ENCODE data around the gene DLGAP1.
"Not testable (repeated sequence)": the region's sequence is repeated elsewhere in the genome, so short reads cannot be mapped to it uniquely, and the experiment has no call there.

The DLGAP1 gene

DNA sequence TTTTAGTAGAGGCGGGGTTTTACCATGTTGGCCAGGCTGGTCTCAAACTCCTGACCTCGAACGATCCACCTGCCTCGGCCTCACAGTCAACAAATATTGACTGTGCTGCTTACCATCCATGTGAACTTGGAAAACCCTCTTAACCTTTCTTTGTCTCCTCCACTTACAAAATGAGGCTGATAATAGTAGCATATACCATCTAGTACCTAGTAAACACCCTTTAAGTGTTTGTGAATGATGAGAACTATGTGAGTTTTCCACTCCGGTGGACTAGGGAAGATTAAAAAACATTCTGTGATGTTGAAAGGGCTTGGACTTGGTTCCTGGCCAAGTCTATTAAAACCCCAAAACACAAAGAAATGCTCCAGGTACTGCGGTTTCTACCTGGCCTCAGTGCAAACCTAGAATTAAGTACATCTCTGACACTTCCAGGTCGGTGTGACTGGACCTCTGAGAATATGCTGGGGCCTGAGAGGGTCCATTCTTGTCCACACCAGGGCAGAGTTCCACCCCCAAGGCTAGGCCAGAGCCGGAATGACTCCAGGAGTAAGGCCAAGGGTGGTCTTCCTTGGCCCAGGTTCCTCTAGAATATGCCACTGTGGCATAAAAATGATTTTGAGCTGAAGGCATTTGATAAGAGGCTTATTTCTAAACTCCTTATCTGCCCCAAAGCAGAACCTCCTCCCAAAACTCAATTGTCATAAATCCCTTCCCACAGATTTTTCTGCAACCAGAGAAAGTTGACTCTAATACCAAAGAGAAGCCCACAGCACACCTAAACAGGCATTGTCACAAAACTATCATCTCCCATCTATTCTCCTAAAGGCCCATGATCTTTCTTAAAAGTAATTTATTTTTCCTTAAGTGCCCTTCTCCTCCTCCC is 787.6 kb downstream of the DLGAP1 start:
- DNase-seq: peak; percentile 73

GRCh38 chr18:3666526-3667254 is 788.4 kb downstream of the DLGAP1 start:
- DNase-seq: no peak

DNA sequence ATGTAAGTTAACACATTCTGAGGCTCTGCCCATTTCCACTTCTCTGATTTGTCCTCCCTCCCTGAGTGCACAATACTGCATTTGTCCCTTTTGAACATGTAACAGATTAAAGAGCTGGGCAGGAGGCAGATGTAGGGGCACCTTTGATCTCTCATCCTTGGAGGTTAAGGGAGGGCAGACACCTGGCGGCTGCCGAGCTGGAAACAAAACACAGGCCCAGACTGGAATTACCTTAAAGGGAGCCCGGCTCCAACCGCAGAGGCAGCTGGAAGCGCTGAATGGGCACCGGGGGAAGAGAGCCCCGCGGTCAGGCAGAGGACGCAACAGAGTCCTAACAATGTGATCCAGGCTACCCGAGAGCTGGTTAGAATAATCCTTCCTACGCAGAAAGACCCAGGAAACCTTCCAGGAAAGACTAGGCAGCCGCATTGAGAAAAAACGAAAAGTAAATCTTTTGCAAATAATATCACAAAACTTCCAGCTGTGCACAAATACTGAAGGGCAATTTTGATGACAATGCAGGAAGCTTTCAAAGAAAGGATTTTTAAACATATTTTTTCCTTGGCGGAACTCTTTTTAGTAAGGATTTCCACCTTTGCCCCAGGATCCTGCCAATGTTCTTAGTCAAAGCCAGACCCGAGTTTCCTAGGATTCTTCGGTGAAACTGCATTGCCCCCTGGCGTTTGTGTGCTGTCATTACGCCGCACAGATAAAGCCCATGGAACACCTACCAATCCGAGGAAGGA is 789.2 kb downstream of the DLGAP1 start:
- peak; percentile 62 for DNase-seq

DNA sequence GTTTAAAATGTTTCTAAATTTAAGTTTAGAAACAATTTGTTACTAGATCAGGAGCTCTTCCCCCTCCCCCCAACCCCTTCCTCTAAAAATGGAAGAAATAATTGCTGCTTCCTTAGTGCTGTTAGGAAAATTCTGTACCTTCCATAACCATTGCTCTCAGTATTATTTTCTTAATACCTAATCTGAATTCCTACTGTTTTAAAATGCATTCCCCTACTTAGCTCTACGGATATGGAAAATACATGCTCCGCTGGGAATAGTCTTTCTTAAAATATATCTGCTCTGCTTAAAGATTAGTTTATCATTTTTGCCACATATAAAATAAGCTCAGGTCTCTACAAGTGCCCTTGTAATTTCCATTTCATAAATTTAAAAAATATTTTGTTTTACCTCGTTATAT is 789.9 kb downstream of the DLGAP1 start:
- no peak for DNase-seq

- DNase-seq: no peak
These were observed 790.4 kb downstream of the DLGAP1 start for GRCh38 chr18:3664563-3665178.

- no peak for DNase-seq
These were observed 791.1 kb downstream of the DLGAP1 start for GRCh38 chr18:3663870-3664512.

GRCh38 chr18:3661989-3662388 is 793.1 kb downstream of the DLGAP1 start:
- no peak for DNase-seq

- no peak for DNase-seq
These were observed 794.2 kb downstream of the DLGAP1 start for GRCh38 chr18:3660739-3661515.

GRCh38 chr18:3658529-3658928 is 796.6 kb downstream of the DLGAP1 start:
- no peak for DNase-seq

DNA sequence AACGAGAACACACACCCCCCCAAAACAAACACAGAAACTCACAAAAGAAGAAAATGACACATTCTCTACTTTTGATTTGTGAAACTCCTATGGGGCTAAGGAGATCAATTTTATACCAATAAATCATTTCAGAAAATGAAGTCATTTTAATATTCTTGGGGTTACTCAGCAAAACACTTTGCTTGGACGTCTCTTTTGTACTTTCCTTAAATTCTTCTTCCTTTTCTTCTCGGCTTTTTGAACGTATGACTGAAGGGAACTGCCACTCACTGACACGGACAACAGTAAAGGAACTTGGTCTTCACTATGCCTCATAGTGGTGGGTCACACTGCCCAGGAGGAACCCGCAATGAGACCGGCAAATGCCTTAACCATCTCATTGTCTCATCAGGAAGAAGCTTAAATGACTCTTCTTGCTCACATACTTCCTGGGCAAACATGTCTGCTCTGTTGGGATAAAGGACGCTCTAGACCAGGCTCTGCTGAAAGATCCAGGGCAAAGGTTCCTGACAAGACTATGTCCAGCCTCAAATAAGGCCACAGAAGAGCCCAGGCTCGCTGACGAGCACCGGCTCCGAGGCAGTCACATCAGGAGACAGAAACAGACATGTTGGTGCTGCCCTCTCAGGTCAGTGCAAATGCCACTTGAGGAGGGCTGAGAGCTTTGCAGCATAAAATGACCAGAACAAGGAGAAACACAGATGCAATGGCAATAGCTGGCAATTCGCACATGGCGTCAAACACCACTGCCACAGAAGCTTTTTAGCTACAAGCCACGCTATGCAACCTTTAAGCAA is 799.7 kb downstream of the DLGAP1 start:
- no peak for DNase-seq

DNA sequence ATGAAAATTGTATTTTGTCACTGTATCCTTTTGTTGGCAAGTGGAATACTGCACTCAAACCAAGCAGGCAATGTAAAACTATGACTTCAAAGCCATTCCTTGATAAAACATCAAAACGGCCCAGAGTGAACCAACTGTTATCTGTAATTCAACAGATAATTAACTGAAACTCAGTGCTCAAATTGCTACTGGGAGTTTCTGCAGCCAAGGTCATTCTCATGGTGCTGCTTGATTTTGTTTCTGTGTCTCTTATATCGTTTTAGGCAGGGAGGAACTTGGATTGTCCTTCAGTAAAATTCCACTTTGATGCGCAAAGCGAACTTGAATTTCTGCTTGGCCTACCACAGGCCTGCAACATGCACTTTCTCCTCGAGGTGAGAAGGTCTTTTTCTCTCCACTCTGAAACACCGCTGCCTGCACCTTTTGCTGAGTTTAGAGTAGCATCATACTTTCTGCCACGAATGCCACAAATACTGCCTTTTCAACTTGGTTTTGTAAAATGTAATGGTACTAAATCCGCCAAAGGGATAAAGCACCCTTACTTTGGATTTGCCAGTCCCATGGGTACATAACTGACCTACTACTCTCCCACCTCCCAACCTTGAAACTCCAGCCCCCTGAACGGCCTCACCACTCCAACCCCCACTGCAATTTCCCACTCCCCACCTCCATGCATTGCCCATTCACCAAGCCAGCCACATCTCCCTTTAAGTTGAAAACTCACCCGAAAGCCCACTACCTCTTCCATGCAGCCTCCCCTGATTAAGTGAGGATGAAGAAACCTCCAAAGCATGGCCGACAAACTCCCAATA is 800.5 kb downstream of the DLGAP1 start:
- no peak for DNase-seq

- DNase-seq: no peak
These were observed 801.2 kb downstream of the DLGAP1 start for GRCh38 chr18:3653851-3654441.

- DNase-seq: no peak
These were observed 801.8 kb downstream of the DLGAP1 start for GRCh38 chr18:3653263-3653850.

- DNase-seq: no peak
These were observed 802.5 kb downstream of the DLGAP1 start for GRCh38 chr18:3652380-3653262.

GRCh38 chr18:3651266-3651665 is 803.8 kb downstream of the DLGAP1 start:
- no peak for DNase-seq

DNA sequence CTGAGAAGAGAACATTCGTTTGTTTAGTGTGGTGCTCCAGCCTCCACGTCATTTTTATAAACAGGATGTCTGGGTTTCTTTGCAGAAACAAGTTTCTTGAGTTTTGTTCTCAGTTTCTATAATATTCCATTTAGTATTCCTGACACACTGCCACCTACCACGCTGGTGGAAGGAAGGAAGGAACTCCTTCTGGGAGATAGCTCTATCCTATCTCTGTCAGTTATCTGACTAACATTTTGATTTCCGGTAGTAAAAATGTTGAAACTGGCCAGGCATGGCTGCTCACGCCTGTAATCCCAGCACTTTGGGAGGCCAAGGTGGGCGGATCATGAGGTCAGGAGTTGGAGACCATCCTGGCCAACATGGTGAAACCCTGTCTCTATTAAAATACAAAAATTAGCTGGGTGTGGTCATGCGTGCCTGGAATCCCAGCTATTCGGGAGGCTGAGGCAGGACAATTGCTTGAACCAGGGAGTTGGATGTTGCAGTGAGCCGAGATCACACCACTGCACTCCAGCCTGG is 804.5 kb downstream of the DLGAP1 start:
- DNase-seq: not testable (repeated sequence)

DNA sequence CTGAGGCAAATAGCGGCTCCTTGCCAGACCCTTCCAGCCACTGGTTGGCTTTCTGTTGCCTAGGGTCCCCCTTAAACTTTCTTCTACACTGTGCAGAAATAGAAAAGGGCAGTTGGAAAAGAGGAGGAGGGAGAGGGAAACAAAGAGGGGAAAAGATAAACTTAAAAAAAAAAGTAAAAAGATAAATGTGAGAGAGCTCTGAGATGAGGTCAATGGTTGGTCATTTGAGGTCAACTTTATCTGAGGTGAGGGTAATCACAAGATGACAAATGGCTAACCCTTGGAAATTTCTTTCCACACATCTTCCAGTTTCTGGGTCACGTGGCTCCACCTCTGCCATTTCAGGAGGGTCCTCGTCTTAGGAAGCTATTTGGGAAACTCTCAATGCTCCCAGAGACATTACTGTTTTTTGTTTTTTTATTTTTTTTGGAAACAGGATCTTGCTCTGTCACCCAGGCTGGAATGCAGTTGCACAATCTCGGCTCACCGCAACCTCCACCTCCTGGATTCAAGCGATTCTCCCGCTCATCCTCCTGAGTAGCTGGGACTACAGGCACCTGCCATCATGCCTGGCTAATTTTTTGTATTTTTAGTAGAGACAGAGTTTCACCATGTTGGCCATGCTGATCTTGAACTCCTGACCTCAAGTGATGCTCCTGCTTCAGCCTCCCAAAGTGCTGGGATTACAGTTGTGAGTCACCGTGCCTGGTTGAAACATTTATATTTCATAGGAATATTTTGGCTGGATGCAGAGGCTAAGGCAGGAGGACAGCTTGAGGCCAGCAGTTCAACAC is 805.3 kb downstream of the DLGAP1 start:
- no peak for DNase-seq
